GM18517 (cell line): ENCODE data around the gene TNXB.

ENCODE experiments used
- ATAC-seq: cut with Tn5 transposase; IDR thresholded peaks from one replicate; pipeline ENCODE4 v1.9.1; 2021; ENCODE audit warnings: mild to moderate bottlenecking, moderate library complexity; ENCODE audit not compliant: unreplicated experiment

Gene TNXB, protein sequence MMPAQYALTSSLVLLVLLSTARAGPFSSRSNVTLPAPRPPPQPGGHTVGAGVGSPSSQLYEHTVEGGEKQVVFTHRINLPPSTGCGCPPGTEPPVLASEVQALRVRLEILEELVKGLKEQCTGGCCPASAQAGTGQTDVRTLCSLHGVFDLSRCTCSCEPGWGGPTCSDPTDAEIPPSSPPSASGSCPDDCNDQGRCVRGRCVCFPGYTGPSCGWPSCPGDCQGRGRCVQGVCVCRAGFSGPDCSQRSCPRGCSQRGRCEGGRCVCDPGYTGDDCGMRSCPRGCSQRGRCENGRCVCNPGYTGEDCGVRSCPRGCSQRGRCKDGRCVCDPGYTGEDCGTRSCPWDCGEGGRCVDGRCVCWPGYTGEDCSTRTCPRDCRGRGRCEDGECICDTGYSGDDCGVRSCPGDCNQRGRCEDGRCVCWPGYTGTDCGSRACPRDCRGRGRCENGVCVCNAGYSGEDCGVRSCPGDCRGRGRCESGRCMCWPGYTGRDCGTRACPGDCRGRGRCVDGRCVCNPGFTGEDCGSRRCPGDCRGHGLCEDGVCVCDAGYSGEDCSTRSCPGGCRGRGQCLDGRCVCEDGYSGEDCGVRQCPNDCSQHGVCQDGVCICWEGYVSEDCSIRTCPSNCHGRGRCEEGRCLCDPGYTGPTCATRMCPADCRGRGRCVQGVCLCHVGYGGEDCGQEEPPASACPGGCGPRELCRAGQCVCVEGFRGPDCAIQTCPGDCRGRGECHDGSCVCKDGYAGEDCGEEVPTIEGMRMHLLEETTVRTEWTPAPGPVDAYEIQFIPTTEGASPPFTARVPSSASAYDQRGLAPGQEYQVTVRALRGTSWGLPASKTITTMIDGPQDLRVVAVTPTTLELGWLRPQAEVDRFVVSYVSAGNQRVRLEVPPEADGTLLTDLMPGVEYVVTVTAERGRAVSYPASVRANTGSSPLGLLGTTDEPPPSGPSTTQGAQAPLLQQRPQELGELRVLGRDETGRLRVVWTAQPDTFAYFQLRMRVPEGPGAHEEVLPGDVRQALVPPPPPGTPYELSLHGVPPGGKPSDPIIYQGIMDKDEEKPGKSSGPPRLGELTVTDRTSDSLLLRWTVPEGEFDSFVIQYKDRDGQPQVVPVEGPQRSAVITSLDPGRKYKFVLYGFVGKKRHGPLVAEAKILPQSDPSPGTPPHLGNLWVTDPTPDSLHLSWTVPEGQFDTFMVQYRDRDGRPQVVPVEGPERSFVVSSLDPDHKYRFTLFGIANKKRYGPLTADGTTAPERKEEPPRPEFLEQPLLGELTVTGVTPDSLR (N-terminal part only)

GRCh38 chr6:32109114-32109764 is at the start of gene TNXB:
TSS of gene TNXB (minus strand) at chr6:32109338. CDS start at chr6:32098198, 11,140 bp downstream.
- ATAC-seq, result no peak

DNA sequence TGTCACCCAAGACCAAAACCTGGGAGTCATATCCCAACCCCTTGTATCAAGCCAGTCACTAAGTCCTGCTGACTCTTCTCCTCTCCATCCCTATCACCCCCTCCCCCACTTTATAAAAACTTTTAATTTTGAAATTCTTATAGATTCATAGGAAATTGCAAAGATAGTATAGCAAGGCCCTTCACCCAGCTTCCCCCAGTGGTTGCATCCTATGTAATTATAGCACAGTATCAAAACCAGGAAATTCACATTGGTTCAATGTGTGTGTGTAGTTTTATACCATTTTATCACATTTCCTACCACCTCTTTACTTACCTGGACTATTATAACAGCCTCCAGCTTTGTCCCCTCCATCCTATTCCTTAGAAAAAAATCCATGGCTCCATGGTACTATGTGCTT is 48.9 kb upstream of the TNXB start:
- ATAC-seq, result no peak

DNA sequence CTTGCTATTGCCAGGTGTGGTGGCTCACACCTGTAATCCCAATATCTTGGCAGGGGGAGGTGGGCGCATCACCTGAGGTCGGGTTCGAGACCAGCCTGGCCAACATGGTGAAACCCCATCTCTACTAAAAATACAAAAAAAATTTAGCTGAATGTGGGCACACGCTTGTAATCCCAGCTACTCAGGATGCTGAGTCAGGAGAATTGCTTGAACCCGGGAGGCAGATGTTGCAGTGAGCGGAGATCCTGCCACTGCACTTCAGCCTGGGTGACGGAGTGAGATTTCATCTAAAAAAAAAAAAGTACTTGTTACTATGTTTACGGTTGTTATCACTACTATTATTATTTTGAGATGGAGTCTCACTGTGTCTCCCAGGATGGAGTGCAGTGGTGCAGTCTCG is 47.8 kb upstream of the TNXB start:
- no peak for ATAC-seq

DNA sequence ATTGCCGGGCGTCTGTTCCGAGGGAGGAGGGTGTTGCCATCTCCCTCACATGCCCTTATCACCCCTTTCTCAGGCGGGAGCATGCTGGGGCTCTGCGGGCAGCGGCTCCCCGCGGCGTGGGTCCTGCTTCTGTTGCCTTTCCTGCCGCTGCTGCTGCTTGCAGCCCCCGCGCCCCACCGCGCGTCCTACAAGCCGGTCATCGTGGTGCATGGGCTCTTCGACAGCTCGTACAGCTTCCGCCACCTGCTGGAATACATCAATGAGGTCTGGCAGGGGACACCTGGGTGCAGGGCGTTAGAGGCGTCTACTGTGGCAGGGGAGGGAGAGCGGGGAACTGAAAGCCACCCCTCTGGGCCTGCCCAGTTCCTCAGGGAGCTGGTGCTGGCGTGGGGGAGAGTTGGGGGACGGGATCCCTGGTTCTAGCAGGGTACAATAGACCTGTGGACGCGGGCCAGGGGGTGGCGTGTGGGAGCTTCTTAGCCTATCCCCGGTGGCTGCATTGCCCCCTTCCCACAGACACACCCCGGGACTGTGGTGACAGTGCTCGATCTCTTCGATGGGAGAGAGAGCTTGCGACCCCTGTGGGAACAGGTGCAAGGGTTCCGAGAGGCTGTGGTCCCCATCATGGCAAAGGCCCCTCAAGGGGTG is 45.5 kb upstream of the TNXB start:
- no peak for ATAC-seq

DNA sequence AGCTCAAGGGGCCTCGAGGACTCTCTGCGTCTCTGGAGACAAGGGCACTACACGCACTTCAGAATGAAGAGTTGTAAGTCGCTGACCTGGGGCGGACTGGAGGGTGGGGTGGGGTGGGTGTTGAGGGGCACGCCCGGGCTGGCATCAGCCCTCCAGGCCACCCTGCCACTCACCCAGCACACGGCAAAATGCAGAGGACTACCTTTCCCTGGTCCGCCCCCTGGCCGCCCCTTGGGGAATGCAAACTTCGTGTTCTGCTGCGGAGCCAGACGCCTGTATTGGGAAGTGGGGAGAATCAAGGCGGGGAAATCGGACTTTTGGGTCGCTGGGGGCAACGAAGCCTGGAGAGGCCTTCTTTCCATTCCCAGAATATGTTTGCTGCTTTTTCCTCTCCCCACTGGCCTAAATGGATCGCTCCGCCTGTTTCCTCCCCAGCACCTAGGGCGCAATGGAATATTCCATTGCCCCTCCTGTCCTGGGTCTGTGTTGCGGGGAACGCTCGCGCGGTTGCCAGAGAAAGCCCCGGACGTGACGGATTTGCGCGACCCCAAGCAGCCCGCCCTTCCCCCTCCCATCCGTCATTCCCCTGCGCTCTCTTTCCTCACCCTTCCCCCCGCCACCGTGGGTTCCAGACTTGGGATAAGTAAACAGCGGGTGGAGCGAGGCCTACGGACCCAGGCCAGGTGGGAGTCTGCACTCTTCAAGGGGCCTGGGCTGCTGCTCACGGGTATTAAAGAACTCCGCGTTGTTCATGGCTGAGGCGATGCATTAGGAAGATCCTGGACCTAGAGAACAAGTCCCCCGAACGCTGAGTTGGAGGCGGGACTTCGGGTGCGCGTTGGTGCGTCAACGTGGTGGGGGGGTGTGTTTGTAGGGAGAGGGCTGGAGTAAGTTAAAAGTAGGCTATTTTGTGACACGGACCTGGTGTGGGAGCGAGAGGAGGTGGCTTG is 44.7 kb upstream of the TNXB start, which contains the start of gene PPT2:
Gene PPT2, plus strand, starts transcription at position 578 of the 950 bp plus-strand sequence. CDS start 454 bp downstream, outside the sequence.
- ATAC-seq, result no peak

DNA sequence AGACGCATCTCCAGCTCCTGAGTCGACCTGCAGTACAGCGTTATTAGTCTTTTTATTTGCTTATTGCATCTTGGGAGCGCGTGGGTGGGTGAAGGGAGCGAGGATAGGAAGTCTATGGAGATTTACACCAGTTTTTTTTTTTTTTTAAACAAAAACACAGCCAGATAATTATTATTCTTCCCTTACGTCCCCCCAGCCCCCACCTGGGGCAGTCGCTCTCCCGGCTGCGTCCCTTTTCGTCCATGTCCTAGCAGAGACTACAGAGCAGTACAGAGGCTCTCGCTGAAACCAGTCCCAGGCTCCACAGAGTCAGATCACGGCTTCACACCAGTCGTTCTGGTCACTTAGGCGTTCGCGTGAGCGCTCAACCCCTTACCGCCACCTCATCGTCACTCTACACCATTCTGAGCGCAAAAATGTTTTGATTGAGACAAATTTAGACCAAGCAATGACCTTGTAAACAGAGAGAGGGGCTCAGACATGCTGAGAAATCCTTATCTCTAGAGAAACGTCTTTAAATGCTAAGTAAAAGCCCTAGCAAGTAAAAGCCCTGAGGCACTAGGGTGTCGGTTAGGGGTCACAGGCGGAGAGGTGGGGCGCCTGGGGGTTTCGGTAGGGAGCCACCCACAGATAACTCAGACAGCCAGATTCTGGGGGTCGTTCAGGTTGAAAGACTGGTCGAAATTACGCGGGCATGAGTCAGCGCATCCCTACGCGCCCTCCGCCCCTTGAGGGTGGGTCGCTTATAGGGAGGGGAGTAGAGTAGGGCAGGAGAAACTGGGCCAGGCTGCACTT is 43.8 kb upstream of the TNXB start:
- ATAC-seq, result no peak

GRCh38 chr6:32151863-32152768 is 43.0 kb upstream of the TNXB start, which contains the start of gene PRRT1:
TSS of gene PRRT1 (minus strand) at chr6:32151939. CDS start at chr6:32151827, 112 bp downstream.
- ATAC-seq, result no peak

- ATAC-seq, result no peak
These were observed 42.2 kb upstream of the TNXB start for GRCh38 chr6:32151181-32151862.

- ATAC-seq, result no peak
These were observed 41.1 kb upstream of the TNXB start for GRCh38 chr6:32149932-32150870.

GRCh38 chr6:32149092-32149755 is 40.1 kb upstream of the TNXB start:
- ATAC-seq, result no peak

DNA sequence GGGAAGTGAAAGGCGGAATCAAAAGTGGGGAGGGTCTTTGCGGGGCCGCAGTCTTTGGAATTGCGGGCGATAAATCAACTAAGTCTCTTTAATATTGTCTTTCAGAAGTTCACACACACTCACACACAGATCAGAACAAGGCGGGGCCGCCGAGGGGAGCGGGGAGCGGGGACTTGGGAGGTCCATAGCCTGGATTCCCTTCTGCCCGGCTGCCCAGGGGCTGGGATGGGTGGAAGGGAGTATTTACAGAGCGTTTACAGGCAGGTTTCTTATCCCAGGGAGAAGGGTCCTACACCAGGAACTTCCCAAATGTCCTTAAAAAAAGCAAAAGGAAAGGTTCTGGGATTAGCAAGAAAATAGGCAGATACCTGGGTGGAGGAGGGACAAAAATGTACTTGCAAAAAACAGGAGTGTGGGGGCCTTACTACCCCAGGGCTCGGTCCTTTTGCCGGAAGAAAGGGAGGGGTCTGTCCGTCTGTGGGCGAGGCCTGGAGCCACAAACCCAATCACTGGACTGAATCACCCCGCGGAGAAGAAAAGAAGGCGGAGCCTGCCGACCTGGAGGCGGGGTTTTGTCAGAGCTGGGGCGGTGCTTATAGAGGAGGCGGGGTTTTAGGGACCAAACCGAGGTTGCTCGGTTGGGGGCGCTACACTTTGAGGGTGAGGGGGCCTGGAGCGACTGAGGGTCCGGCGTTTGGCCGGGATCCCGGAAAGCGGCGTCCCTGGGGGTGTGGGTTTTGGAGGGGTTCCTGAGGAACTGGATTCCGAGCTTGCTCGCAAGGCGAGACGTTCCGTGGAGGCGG is 39.4 kb upstream of the TNXB start:
- no peak for ATAC-seq

- no peak for ATAC-seq
These were observed 38.4 kb upstream of the TNXB start for GRCh38 chr6:32147401-32148132.

DNA sequence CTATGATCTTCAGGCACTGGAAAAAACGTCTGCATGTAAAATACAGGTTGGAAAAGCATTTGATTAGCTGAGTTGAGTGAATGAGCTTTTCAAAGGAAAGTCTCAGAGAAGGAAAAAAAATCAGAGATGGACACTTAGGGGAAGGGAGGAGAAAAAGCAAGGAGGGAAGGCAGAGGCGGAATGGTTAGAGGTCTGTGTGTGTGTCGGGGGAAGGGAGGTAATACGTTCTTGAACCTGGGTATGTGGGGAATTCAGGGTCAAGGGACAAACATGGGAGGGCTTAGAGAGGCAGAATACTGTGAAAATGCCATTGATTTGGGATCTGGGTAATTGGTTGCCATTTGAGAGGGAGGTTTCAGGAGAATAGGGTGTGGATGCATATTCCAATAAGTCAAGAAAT is 37.5 kb upstream of the TNXB start:
- no peak for ATAC-seq
